HK-2 (cell line): ENCODE data around the gene PTGER3.
"Not testable (repeated sequence)": the region's sequence is repeated elsewhere in the genome, so short reads cannot be mapped to it uniquely, and the experiment has no call there.

Source experiments
- DNase-seq: peaks from one replicate; pipeline ENCODE4 v3.0.0-alpha.2; 2018; ENCODE audit not compliant: unreplicated experiment

The PTGER3 gene

DNA sequence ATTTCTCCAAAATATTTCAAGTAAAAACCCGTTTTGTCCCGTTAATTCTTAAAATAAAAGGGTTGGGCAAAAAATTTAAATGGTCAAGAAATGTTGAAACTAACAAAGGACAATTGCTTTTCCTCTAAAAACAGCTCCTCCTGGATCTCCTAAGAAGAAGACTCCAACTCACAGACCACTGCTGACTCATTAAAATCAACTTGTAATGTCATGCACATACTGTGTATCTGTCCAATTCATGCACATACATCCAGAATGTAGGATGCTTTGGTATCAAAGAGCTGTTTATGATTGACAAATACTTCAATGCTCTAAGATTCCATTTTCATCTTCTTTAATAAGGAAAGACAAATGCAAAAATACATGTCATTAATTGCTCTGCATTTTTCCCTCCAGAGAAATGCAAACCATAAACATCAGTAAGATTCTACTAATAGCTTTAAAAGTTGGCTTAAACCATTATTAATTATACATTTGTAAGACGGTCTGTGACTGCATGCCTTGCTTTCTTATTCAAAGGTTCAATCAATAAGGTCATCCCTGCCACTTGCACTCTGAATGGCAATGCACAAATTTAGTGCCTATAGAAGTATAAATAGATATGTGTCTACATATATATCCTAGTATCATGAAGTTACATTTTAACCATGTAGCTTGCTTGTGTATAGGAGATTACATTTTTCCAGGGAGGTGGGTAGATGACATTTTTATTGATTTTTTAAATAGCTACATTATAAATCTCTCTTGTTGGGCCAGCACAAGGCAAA, 44.7 kb downstream of the PTGER3 start:
- no peak for DNase-seq

DNA sequence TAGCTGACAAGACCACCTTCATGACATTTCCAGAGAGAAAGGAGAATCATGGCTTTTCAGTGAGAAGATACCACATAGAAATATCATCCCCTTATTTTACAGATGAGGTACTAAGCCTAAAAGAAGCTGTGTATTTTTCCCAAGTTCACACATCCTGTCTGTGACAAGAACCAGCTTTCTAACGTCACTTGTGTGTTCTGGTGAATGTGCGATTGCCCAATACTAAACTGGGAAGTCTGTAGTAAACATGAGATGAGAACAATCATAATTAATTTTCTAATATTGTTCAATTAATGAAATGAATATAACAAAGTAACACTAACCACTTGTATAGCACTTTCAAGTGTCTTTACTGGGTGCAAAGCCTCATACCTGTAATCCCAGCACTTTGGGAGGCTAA, 46.0 kb downstream of the PTGER3 start:
- DNase-seq: no peak

DNA sequence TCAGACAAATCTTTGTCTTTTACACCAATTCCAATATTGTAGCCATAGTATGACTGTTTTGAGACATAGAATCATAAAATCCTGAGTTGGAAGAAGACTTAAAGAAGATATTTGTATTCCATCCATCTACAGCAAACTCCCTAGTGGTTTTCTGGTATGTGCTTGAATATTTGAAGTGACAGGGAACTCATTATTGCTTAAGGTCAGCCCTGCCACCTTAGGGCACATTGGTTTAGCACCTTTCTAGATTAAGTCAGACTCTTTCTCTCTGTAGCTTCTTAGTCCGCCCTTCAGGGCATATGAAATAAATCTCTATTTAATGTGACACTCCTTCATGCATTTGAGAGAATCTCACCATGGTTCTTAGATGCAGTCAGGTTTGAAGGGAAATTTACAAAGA, 49.8 kb downstream of the PTGER3 start:
- no peak for DNase-seq

DNA sequence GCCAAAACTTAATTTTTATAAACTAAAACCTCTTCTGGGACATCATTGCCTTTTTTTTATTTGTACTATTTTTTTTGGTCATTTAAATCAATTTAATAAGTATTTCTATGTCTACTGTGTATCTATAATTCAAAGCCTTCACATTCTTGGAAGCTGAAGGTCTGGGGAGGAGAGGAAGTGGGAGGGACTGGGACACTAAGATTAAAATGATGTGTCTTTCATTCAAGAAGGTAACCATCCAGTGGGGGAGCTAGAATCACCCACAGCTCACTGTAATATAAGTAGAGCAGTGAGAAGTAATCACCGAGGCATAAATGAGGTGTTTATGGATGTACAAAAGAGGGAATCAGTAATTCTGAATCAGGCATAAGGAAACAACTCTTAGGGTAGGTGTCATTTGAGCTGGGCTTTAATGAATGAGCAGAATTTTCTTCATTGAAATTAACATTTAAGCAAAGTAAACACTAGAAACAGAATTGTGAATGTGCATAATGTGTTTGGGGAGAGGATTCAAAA, 52.8 kb downstream of the PTGER3 start:
- DNase-seq: no peak

DNA sequence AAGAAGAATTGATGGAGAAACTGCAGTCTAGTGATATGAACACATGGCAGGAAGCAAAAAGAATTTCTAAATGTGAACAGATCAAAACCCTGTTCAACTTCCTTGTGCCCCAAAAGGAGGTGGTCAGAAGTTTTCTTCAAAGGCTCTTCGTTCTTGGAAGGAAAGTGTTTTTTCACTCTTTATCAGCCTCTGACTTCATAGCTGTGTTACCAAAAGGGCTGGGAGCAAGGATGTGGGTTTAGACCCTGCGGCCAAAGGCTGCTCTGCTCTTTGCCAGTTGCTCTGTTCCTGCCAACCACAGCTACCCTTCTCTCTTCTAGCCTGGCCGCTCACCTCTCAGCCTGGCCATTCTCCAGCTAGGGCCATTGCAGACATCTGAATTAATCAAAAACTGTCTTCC, 53.8 kb downstream of the PTGER3 start:
- DNase-seq: no peak

DNA sequence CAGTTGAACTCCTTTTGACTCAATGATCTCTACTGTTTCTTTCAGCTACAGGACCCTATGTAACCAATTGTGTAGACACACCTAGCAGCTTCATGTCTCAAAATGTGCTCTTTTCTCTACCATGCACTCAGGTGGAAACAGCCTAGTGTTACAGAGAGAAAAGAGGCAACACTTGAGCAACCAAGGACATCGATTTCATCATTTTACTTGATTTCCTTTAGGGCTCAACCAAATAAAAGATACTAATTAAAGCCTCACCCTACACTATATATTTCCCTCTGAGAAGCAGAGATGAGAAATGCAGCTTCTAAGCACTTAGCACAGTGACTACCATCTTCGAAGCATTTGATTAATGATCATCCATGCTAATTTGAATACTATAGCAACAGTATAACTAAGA, 55.1 kb downstream of the PTGER3 start:
- DNase-seq: no peak

DNA sequence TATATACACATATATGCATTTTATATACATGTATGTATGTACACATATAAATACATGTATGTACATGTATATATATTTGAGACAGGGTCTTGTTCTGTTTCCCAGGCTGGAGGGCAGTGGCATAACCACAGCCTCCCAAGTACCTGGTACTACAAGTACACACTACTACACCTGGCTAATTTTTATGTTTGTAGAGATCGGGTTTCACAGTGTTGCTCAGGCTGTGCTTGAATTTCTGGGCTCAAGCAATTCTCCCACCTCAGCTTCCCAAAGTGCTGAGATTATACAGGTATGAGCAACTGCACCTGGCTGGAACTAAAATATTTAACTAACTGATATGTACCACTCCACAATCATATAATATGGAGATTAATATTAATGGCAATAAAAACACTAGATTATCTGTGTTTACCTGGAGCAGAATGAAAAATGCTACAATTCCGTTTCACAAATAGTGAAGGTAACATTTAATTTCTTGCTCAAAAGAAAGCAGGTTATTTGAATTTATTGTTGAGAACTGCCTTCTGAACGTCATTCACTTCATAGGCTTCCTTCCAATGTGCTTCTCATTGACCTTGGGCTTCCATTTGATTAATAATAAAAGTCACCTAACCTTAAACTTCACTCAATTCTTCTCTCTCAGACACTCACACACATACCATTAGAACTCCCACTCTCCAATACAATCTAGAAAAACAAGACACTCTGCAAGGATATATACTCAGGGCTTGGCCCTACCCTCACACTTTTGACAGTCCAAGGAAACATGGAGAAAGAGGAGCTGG, 57.0 kb downstream of the PTGER3 start:
- DNase-seq: no peak

DNA sequence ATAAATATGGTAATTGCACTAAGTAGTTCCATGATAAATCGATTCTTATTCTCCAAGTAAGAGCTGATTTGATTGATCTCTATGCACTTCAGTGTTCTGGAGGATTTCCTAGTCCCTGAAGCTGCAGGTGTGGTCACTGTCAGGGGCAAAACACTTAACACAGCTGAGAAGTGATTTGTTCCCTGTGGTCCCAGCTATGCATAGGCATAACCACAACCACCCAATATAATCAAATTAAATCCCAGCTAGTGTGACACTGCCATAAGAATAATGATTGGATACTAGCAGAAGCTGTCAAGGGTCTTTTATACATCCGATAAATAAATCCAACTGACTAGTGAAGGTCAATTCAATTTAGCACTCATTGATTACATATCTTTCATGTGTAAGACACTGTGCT, 60.1 kb downstream of the PTGER3 start:
- DNase-seq: no peak

DNA sequence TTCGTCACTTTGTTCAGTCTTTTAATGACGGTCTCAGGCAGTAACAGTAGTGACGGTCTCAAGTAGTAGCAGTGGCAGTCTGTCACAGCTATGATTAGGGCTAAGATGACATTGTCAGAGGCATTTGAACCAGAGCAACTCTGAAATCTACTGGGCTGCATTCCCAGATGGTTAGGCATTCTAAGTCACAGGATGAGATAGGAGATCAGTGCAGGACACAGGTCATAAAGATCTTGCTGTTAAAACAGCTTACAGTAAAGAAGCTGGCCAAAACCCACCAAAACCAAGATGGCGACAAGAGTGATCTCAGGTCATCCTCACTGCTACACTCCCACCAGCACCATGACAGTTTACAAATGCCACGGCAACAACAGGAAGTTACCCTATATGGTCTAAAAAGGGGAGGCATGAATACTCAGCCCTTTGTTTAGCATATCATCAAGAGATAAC, 61.8 kb downstream of the PTGER3 start:
- DNase-seq: not testable (repeated sequence)

DNA sequence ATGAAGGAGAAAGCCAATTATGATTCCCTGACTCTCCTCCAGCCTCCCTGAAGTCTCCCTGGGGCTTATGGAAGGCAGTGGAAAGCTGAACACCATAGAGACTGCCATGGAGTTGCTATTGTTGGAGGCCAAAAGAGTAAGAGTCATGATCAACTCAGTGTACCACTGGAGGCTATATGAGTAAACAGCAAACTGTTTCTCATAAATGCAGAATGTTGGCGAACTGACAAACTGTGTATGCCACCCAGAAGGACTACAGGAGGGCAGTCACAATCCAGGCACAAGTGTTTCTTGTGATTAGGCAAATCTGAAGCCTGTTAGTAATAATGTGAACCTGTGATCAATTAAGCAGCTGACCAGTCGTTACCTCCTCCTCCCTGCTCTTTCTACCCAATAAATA, 62.3 kb downstream of the PTGER3 start:
- not testable (repeated sequence) for DNase-seq

DNA sequence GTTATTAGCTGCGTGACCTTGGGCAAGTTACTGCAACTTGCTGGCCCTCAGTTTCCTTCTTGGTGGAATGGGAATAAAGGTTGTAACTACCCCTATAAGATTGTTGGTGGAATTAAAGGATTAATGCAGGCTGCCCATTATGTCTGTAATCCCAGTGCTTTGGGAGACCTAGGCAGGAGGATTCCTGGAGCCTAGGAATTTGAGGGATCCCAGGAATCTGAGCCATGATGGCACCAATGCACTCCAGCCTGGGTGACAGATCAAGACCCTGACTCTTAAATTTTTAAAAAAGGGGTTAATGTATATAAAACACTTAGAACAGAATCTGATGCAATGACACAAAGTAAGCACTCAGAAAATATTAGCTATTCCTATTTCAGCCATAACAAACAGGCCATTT, 67.3 kb downstream of the PTGER3 start:
- DNase-seq: no peak

DNA sequence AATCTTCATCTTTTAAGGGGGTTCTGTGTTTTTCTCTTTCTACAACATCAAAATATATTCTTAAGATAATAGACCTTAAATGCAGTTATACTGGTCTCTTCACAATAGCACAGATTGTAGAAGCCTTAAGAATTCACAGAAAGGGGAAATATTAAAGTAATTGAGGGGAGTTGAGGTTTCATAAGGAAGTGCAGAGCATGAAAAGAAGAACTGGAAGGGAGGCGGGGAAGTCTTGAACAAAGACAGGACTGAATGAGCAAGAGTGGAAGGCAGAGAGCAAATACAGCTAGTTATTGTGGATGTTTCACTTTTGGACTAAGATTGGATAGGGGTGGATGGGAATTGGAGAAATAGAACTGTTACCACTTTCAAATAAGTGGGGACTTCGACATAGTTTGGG, 67.7 kb downstream of the PTGER3 start:
- DNase-seq: no peak

DNA sequence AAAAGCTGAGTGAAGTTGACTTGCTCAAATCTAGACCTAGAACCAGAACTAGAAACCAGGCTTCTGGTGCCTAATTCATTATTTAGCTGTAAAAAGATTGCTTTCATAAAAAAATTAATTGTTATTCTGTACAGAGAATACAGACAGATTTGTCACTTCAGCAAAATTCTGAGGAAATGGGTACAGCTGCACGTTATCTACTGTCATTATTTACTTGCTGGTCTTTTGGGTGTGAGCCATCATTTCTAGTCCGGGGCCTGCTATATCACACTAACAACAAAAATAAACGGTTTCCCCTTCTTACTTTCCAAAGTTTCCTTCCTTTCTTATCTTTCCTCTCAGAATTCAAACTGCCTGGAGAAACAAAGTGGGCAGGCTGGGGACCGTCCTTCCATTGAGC, 68.3 kb downstream of the PTGER3 start:
- no peak for DNase-seq

DNA sequence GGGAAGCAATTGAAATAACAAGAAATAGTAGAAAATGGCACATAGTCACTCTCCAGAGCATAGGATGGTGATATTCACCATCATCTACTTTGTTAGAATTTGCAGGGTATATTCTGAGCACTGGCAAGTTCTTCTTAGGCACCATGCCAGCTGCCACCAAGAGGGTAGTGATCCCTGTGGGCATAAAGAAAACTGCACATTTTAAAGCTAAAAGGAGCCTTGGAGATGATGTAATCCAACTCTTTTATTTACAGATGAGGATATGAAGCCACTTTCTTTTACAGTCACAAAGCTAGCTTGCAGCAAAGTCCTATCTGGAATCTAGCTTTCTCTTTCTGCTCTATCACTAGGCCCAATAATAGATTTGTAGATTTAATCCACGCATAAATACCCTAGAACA, 69.0 kb downstream of the PTGER3 start:
- DNase-seq: no peak

DNA sequence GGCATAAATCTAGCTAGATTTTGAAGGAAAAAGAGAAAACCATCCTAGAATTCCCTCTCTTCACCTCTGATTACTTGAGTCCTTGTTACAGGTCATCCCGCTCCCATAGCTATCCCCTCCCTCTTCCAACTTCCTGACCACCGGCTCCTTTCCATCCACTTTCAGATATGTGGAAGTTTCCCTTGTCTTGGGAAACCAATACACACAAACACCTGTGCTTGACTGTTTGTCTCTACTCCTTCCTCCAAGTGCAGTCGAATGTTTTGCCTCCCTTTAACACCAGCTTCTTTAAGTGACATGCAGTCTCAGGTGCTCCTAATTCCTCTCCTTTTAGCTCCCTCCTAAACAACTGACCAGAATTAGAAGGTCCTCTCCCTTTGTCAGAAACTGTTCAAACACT, 70.0 kb downstream of the PTGER3 start:
- DNase-seq: no peak

DNA sequence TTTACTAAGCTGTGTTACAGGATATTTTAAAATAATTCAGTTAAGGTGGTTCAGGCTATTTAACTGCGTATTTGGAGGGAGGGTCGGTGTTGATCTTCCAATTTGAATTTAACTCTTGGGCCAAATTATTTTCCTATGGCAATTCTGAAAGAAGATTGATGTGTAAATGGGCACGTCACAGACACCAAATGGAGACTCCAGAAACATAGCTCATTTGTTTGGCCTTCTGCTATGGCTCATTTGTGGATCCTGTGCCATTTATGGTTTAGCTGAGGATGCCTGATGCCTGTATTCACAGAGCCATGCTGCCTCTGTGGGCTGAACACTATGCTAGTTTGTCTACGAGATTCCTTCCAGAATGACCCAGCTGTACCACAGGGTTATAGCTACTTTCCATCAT, 70.6 kb downstream of the PTGER3 start:
- no peak for DNase-seq

DNA sequence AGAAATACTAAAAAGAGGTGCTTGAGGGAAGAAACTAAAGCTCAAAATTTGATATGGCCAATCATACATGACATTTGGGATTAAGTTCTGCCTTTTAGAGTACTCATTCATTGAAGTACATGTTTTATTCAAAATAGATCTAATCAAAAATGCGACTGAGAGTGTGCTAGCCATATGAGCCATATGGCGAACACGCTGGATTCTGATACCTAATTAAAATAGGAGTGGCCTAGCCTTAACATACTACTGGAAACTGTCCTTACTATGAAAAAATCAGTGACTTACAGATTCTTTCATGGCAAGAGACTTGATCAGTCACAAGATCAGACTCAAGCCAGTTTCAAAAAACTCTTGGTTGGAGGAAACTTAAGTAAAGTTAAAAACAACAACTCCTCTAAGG, 73.9 kb downstream of the PTGER3 start:
- no peak for DNase-seq

DNA sequence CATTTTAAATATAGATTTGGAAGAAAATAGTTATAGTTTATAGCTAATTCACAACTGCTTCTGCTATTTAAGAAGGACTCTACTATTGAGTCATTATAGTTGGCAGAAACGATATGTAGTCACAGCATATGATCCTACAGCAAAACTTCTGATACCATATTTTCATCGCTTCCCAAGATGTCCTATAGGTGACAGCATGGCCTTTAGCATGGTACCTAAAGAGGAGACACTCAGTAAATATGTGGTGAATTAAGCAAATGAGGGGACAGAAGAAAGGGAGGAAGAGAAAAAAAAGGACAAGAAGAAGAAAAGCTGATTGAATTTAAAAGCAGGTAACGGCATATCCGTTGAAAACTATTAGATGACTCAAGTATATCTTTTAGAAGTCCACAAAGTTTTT, 77.2 kb downstream of the PTGER3 start:
- DNase-seq: no peak

DNA sequence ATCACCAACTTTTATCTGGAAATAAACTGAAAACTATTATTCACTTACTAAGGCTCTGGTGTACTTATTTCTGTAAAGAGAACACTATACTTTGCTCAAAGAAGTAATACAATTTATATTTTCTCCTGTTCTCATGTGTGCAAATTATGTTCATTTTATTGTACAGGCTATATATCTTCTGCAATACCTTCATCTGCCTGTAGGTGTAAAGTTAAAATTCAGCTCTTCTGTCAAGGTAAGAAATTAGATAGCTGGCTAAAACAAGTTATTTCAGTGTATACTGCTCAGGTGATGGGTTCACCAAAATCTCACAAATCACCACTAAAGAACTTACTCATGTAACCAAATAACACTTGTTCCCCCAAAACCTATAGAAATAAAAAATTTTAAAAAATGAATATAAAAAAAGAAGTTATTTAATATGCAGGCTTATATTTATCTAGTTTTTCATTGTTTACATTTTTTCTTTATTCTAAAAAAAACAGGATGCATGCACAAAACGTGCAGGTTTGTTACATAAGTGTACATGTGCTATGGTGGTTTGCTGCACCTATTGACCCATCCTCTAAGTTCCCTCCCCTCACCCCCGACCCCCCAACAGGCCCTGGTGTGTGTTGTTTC, 81.5 kb downstream of the PTGER3 start:
- no peak for DNase-seq

DNA sequence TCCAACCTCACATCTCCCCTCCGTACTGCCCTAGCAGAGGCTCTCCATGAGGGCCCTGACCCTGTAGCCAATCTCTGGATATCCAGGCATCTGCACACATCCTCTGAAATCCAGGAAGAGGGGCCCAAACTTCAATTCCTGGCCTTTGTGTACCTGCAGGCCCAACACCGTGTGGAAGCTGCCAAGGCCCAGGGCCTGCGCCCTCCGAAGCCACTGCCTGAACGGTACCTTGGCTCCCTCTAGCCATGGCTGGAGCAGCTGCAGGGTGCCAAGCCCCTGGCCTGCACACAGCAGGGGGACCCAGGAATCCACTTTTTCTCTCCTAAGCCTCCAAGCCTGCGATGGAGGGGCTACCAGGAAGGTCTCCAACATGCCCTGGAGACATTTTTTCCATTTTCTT, 84.2 kb downstream of the PTGER3 start:
- DNase-seq: no peak

DNA sequence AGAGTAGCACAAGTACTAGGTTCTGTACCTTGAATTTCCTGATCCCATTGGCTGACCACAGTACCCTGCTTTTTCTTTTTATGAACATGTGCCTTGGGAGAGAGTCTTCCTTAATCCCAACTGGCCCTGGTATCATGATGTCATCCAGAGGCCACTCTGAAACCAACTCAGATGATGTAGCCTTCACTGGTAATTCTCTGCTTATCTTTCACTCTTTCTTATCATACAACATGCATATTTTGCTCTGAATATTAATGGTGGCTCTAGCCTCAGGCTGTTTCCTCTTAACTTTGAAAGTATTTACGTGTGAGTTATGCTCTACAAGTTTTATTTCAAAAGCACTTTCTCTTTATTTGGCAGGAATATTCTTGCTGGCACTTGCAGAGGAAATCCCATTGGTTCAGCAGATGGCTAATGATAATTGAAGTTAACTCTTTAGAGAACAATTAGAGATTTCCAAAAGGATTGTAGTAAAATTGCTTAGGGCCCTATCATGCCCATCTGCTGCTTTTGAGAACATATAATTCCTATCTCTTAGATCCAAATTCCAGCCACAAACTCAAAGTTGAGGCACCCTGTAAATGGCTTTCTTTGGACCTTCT, 86.1 kb downstream of the PTGER3 start:
- DNase-seq: no peak

DNA sequence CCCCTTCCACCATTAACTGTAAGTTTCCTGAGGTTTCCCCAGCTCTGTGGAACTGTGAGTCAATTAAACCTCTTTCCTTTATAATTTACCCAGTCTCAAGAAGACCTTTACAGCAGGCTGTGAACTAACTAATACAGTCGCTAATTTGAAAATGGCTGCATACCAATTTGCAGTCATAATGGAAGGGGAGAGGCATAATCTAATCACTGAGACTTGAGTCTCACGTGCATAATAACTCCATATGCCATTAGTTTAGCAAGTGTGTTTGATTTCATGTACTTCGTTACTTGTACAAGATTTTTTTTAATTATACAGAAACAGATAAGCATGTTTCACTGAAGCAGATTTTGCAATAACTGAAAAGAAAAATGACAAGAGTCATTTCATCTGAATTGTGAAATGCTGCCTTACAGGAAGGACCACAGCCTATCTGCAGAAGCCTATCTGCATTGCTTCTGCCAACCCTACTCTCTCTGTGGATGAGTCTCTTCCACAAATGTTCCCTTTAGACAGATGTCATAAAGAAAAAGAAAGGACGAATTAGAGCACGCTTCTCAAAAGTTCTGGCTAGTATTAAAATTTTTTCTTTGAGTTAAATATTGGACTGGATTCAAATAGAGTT, 99.1 kb downstream of the PTGER3 start:
- DNase-seq: no peak
